VCaP (cell line): ENCODE data around the gene PIF1.

ENCODE experiments used
- H3K27ac ChIP-seq: fragments of 450-650 bp; 2 replicates; pipeline ENCODE4 v1.5.1; 2017
- TF ChIP-seq, protein P1 (sequence below): fragments of 450-650 bp; conservative IDR thresholded peaks from 2 replicates; pipeline ENCODE4 v1.5.1; 2017; ENCODE audit warnings: mild to moderate bottlenecking, moderate library complexity

PIF1 gene

DNA sequence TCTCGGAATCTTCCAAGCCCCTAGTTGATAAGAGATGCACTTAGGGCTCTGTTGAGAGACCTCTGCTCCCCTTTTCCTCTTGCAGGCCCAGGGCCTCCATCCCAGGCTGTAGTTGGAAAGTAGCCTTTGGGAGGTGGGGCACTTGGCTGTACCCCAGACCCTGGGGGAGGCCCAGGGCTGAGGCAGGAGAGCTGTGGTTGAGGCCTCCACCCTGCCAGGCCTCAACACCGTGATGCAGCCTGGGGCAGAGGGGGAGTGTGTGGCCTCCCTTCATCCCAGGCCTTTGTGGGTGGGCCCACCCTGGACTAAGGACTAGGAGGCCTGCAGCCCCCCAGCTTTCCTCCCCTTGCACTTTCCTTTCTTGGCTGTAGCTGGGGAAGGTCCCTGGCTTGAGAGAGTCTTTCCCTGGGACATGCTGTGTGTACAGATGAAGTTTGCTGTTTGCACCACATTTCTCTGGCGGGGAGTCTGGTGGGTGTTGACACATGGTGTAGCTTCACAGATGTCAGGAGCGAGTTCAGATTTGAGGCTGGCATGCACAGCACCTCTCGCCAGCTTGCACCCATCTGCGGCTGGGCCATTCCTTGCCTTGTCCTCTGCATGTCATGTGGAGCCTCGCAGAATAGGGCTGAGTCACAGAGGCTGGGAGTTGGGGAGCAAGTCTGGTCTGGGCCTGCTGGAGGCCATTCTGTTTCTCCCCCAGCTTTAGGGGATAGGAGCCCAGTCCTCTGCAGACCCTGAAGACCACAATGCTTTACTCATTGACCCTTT, 29.9 kb upstream of the PIF1 start:
- TF ChIP-seq, protein P1, sequence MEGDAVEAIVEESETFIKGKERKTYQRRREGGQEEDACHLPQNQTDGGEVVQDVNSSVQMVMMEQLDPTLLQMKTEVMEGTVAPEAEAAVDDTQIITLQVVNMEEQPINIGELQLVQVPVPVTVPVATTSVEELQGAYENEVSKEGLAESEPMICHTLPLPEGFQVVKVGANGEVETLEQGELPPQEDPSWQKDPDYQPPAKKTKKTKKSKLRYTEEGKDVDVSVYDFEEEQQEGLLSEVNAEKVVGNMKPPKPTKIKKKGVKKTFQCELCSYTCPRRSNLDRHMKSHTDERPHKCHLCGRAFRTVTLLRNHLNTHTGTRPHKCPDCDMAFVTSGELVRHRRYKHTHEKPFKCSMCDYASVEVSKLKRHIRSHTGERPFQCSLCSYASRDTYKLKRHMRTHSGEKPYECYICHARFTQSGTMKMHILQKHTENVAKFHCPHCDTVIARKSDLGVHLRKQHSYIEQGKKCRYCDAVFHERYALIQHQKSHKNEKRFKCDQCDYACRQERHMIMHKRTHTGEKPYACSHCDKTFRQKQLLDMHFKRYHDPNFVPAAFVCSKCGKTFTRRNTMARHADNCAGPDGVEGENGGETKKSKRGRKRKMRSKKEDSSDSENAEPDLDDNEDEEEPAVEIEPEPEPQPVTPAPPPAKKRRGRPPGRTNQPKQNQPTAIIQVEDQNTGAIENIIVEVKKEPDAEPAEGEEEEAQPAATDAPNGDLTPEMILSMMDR: no peak
- no peak overlapping the region for H3K27ac ChIP-seq

DNA sequence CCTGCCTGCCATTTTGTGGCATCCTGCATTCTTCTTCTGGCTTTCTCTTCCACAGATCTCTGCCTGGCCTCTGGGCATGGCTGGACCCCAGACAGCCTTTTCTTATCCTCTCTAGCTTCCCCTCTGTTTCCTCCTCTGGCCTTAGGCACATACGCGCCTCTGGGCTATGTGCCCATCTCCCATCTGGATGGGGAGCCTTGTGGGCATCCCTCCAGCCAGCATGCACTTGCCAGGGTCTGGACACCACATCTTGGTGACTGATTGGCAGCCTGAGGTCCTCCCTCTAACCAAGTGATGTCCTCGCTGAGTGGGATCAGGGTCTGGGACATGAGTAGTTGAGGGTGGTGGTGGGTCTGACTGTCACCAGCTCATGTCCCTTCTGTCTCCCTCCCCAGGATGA, 29.1 kb upstream of the PIF1 start:
- H3K27ac ChIP-seq: no peak overlapping the region
- TF ChIP-seq, protein P1: no peak

DNA sequence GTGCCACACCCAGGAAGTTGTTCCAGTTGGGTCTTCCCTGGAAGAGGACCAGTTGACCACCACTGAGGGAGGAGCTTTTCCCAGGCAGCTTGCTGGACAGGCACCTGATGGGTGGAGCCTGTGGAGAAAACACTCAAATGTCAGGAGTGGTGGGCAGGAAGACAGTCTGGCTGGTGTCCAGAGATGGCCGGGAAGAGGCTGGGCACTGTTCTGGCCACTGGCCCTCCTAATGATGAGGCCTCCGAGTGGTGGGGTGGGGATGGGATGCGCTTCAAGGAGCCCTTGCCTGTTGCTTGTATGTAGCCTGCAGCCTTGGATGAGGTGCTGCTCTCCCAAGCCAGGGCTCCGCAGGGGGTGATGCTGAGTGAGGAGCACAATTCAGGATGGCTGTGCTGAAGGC, 28.6 kb upstream of the PIF1 start:
- TF ChIP-seq, protein P1: no peak
- H3K27ac ChIP-seq: no peak overlapping the region

DNA sequence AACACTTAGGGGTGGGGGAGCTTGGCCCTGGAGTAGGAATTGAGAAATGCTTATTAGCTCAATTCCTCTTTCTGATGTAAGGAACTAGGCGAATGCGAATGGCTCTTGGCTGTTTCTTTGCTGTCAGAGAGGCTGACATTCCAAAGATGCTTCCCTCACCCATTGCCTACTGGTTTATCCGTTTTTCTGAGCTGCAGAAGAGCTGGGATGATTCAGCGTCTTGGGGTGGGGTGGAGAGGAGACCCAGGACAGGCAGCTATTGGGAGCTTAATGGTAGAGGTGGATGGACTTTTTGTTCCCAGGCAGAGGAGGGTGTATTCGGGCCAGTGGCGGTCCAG, 26.0 kb upstream of the PIF1 start:
- TF ChIP-seq, protein P1: no peak
- H3K27ac ChIP-seq: no peak overlapping the region

DNA sequence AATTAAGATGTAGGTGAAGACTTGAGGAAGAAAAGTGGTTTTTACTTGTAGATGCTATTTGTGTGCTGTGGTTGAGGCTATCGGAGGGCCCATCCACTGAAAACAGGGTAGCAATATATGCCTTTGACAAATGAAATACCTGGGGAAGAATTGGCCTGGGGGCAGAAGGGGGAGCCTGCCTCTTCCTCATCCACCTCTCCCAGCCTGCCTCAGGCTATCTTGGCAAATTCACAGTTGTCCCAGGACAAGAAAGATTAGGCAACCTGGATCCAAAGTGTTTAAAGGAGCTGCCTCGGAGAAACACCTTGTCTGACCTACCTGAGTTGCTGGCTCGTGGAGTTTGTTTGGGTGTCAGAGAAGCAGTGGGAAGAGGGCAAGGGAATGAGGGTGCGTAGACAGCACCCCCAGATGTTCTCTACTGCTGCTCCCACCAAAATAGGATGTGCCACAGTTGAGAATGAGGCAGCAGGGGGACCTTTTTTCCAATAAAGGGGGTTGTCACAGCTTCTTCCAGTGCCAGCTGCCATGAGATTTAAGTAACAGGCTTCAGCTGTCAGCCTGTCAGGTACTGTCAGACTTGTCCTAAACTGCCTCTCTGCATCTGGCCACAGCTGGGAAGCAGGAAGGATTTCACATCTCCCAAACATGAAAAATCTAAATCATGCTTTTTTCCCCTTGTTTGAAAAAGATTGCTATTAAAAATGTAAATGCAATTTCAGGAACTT, 25.5 kb upstream of the PIF1 start:
- TF ChIP-seq, protein P1: no peak
- H3K27ac ChIP-seq: no peak overlapping the region

DNA sequence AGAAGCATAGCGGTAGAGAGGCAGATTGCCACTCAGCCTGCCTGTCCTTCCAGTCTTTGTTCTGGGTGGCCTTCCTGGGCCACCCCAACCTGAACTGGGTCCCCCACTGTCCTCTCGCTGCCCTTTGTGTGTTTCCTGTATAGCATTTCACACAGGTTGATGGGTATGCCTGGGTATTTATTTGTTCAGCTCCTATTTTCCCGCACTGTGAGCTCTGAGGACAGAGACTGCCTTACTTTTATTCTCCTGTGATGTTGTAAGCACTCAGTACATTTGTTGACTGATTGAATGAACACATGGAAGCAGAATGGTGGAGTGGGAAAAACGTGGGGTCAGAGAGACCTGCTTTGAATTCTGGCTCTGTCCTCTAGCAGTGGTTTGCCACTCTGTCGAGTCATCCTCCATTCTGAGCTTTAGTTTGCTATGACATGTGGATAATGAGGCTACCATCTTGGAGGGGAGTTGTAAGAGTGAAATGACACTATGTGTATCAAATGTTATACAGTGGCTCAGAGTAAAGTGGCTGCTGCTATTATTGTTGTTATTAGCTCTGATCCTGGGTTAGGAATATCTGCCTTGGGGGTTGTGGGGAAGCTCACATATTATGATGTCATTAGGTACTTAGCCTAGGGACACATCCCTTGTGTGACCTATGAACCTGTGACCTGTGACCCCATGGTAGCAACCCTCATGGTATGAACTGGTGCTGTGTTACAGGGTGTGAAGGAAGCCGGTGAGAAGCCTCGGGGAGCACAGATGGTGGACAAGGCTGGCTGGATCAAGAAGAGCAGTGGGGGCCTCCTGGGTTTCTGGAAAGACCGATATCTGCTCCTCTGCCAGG, 22.6 kb upstream of the PIF1 start:
- TF ChIP-seq, protein P1: no peak
- H3K27ac ChIP-seq: no peak overlapping the region

DNA sequence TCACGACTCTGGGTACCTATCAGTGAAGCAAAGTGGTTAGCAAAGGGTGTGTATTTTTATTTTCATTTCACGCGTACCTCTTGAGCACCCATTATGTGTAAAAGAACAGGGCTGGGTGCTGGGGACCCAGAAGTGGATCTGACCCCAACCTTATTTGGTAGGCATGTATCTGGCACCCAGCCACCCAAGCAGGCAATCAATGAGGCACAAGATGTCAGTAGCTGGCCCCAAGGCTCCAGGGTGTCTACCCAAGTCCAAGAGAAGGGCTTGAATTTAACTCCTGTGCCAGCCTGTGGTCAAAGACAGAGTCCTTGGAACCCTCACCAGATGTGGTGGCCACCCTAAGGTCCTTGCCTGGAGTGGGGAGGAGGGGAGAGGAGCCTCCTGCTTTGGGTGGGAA, 22.0 kb upstream of the PIF1 start:
- H3K27ac ChIP-seq: no peak overlapping the region
- TF ChIP-seq, protein P1: no peak
